ENCODE data around the gene URI1. TPM values are rescaled to one million over a fixed set of nuclear protein-coding genes. Genes with fewer than 3 reads are reported as not detected.

Gene URI1
- total RNA-seq, 1 experiment from 2014 or later: 68.9 TPM

- TF ChIP-seq, protein P1, sequence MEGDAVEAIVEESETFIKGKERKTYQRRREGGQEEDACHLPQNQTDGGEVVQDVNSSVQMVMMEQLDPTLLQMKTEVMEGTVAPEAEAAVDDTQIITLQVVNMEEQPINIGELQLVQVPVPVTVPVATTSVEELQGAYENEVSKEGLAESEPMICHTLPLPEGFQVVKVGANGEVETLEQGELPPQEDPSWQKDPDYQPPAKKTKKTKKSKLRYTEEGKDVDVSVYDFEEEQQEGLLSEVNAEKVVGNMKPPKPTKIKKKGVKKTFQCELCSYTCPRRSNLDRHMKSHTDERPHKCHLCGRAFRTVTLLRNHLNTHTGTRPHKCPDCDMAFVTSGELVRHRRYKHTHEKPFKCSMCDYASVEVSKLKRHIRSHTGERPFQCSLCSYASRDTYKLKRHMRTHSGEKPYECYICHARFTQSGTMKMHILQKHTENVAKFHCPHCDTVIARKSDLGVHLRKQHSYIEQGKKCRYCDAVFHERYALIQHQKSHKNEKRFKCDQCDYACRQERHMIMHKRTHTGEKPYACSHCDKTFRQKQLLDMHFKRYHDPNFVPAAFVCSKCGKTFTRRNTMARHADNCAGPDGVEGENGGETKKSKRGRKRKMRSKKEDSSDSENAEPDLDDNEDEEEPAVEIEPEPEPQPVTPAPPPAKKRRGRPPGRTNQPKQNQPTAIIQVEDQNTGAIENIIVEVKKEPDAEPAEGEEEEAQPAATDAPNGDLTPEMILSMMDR (IDR thresholded peaks at IDR 0.05; ENCODE audit: unreplicated experiment): no peak
- CTCF ChIA-PET: interaction anchor here (1.1 kb wide), 1 partner anchor 24 kb away, joined by 3 read pairs; no protein-coding TSS in a partner anchor
- H3K27me3 Mint-ChIP-seq (ENCODE audit: insufficient read depth, unreplicated experiment): no peaks in the 10 kb centered on the region
- no peaks in the 10 kb centered on the region for H3K9me3 Mint-ChIP-seq (ENCODE audit: unreplicated experiment)
- no peak for DNase-seq (ENCODE audit: unreplicated experiment)
- POLR2A ChIA-PET: no interaction called here
- BruUV-seq (replicated peaks): no TSS peak
- H3K27ac Mint-ChIP-seq (ENCODE audit: low read depth, unreplicated experiment): no peak overlapping the region
- peaks cover 23% of the 10 kb centered on the region for H3K36me3 Mint-ChIP-seq (ENCODE audit: insufficient read depth, unreplicated experiment)
- H3K4me1 Mint-ChIP-seq (ENCODE audit: insufficient read depth, unreplicated experiment): no peaks in the 10 kb centered on the region
- no peak overlapping the region for H3K4me3 Mint-ChIP-seq (ENCODE audit: unreplicated experiment)
- intact Hi-C loops (cut with micrococcal nuclease): no loop called here
These were observed 61.8 kb downstream of the URI1 start for GRCh38 chr19:30003866-30004265.

DNA sequence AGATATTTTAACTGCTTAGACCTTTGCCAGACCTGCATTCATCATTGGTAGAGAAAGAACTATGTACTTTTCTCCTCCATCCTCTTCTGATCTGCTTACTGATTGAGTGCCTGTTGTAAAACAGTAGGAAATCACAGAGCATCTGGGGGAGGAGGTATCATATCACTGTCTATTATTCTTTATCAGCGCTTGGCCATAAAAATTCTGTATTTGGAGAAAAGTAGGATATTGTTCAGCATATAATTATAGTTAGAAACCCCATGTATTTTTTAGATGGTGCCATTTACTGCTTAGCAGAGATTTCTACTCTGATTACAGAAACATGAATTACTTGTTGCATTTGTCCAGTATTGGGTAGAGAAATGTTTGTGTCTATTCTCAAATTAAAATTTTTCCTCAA lies 62.4 kb downstream of the URI1 start:
- CTCF ChIA-PET: no interaction called here
- TF ChIP-seq, protein P1 (IDR thresholded peaks at IDR 0.05; ENCODE audit: unreplicated experiment): no peak
- intact Hi-C loops (cut with micrococcal nuclease): no loop called here
- Mint-ChIP-seq H3K36me3 (ENCODE audit: insufficient read depth, unreplicated experiment) (peaks cover 29% of the 10 kb centered on the region), H3K27me3 (ENCODE audit: insufficient read depth, unreplicated experiment) (no peaks in the 10 kb centered on the region), H3K27ac (ENCODE audit: low read depth, unreplicated experiment) (no peak overlapping the region), H3K9me3 (ENCODE audit: unreplicated experiment) (no peaks in the 10 kb centered on the region), H3K4me3 (ENCODE audit: unreplicated experiment) (no peak overlapping the region), H3K4me1 (ENCODE audit: insufficient read depth, unreplicated experiment) (no peaks in the 10 kb centered on the region)
- no peak for DNase-seq (ENCODE audit: unreplicated experiment)
- no TSS peak for BruUV-seq (replicated peaks)
- POLR2A ChIA-PET: no interaction called here

DNA sequence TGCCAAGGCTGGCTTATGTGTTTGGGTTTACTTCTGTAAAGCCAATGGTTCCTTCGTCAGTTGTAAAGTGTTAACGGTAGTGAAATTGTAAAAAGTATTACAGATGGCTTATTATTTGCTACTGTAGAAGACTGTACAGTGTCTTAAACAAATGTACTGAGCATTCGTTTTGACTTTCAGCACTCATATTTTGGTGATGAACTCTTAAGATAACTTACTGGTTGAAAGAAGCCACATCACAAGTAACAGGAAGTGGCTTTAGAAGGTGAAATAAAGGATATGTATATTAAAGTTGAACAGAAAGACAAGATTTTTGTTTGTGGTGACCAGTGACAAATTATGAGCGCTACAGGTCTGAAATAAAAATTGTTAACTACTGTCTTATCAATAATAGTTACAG lies 64.2 kb downstream of the URI1 start:
- Mint-ChIP-seq H3K9me3 (ENCODE audit: unreplicated experiment) (no peaks in the 10 kb centered on the region), H3K4me1 (ENCODE audit: insufficient read depth, unreplicated experiment) (no peaks in the 10 kb centered on the region), H3K27ac (ENCODE audit: low read depth, unreplicated experiment) (peak overlapping the region; percentile 23), H3K36me3 (ENCODE audit: insufficient read depth, unreplicated experiment) (peaks cover 37% of the 10 kb centered on the region), H3K4me3 (ENCODE audit: unreplicated experiment) (no peak overlapping the region), H3K27me3 (ENCODE audit: insufficient read depth, unreplicated experiment) (no peaks in the 10 kb centered on the region)
- ChIA-PET POLR2A (no interaction called here), CTCF (no interaction called here)
- TF ChIP-seq, protein P1 (IDR thresholded peaks at IDR 0.05; ENCODE audit: unreplicated experiment): no peak
- intact Hi-C loops (cut with micrococcal nuclease): no loop called here
- BruUV-seq (replicated peaks): no TSS peak
- no peak for DNase-seq (ENCODE audit: unreplicated experiment)

GRCh38 chr19:30008169-30008568 lies 66.1 kb downstream of the URI1 start:
- intact Hi-C loops (cut with micrococcal nuclease): no loop called here
- DNase-seq (ENCODE audit: unreplicated experiment): no peak
- TF ChIP-seq, protein P1 (IDR thresholded peaks at IDR 0.05; ENCODE audit: unreplicated experiment): no peak
- no peaks in the 10 kb centered on the region for H3K9me3 Mint-ChIP-seq (ENCODE audit: unreplicated experiment)
- POLR2A ChIA-PET: no interaction called here
- H3K36me3 Mint-ChIP-seq (ENCODE audit: insufficient read depth, unreplicated experiment): peaks cover 48% of the 10 kb centered on the region
- H3K4me1 Mint-ChIP-seq (ENCODE audit: insufficient read depth, unreplicated experiment): no peaks in the 10 kb centered on the region
- CTCF ChIA-PET: no interaction called here
- H3K4me3 Mint-ChIP-seq (ENCODE audit: unreplicated experiment): no peak overlapping the region
- H3K27me3 Mint-ChIP-seq (ENCODE audit: insufficient read depth, unreplicated experiment): no peaks in the 10 kb centered on the region
- no peak overlapping the region for H3K27ac Mint-ChIP-seq (ENCODE audit: low read depth, unreplicated experiment)
- BruUV-seq (replicated peaks): no TSS peak
